Brain microvascular endothelial cell (primary cell): Measurements from ENCODE around the gene BMP4.

Experiments
- DNase-seq: peaks from one replicate; pipeline ENCODE4 v3.0.0-alpha.2; 2020
- H3K27ac ChIP-seq: fragments of 250-450 bp; sonication (Bioruptor Pico); 2 replicates; pipeline ENCODE4 v1.5.1; 2020; ENCODE audit warnings: mild to moderate bottlenecking, moderate library complexity
- H3K27me3 ChIP-seq: fragments of 250-450 bp; sonication (Bioruptor Pico); replicated peaks from 2 replicates; pipeline ENCODE4 v1.5.1; 2020; ENCODE audit warnings: mild to moderate bottlenecking
- H3K36me3 ChIP-seq: fragments of 250-450 bp; sonication (Bioruptor Pico); replicated peaks from 2 replicates; pipeline ENCODE4 v1.5.1; 2020; ENCODE audit warnings: mild to moderate bottlenecking
- H3K4me3 ChIP-seq: 2 replicates; pipeline ENCODE4 v1.5.1; 2011; ENCODE audit warnings: low read depth, mild to moderate bottlenecking, control low read depth, low read length, moderate library complexity
- CTCF ChIP-seq: IDR thresholded peaks from 2 replicates; pipeline ENCODE4 v1.5.1; 2011; ENCODE audit warnings: low read depth, mild to moderate bottlenecking, moderate library complexity, low read length, control low read depth, inconsistent platforms; ENCODE audit errors: missing control alignments
- in situ Hi-C: cut with HindIII; loops from 2 replicates; pipeline ENCODE4 v1.10.0; 2017; ENCODE audit warnings: low sequenced_read_pairs, low pct_ligation_motif_present

Gene BMP4

GRCh38 chr14:53982546-53982945, 25.9 kb upstream of the BMP4 start:
- H3K27ac ChIP-seq: no peak overlapping the region
- no peaks in the 10 kb centered on the region for H3K27me3 ChIP-seq
- no peak for TF ChIP-seq CTCF
- no peaks in the 10 kb centered on the region for H3K36me3 ChIP-seq
- DNase-seq: no peak
- in situ Hi-C loops: no loop called here
- H3K4me3 ChIP-seq: no peak overlapping the region

DNA sequence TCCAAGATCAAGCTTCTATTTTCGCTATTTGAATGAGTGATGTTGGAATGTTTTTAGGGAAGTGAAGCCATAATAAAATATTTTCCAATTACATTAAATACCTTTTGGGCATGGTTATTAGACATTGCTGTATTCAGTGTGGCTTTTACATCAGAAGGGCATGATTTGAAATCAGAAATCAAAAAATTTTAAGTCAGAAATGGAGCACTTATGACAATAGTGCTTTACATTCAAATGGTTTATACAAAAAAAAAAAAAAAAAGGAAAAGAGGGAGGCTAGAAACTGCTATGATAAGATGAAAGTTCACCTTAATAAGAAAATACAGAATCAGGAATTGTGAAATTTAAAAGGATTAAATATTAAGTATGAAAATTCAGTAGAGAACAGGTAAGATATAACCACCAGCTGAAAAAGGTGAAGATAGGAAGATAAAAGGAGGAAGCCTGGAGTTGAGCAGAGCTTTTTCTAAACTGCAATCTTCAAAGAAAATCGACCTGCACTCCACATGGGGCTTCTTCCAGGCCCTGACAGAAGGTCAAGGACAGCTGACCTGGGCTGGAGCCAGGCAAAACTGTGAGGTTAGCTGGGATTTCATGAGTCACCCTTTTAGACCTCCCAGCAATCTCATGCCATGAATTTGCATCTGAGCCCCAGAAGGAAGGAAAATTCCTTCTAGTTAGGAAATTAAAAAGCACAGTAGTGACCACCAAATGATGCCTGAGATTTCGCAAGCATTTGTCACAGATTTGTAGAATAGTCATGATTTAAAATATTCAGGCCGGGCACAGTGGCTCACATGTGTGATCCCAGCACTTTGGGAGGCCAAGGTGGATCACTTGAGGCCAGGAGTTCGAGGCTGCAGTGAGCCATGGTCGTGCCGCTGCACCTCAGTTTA, 23.4 kb upstream of the BMP4 start:
- Histone ChIP-seq H3K36me3 (no peaks in the 10 kb centered on the region), H3K4me3 (no peak overlapping the region), H3K27me3 (no peaks in the 10 kb centered on the region), H3K27ac (no peak overlapping the region)
- in situ Hi-C loops: no loop called here
- TF ChIP-seq CTCF: no peak
- peak; percentile 23 for DNase-seq

- H3K27ac ChIP-seq: no peak overlapping the region
- H3K4me3 ChIP-seq: no peak overlapping the region
- H3K36me3 ChIP-seq: no peaks in the 10 kb centered on the region
- TF ChIP-seq CTCF: no peak
- no peaks in the 10 kb centered on the region for H3K27me3 ChIP-seq
- in situ Hi-C loops: no loop called here
- DNase-seq: no peak
Measured at GRCh38 chr14:53979113-53979681, 22.6 kb upstream of the BMP4 start.

GRCh38 chr14:53978194-53978593, 21.6 kb upstream of the BMP4 start:
- DNase-seq: no peak

DNA sequence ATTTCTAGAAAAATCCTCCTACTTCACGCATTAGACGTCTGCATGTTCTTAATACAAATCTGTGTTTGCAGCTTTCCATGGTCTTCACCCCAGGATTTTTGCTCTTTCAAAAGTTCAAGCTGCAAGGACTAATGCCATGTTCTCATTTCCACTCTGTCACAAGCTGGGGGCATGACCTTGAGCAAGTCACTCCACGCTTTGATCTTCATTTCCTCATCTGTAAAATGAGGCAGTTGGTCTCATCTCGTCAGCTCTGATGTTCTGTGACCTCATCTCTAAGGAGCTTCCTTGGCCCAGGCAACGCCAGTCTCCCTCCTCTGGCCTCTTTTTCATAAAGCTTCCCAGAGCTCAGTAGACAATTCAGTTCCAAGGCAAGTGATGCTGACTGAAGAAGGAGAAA, 18.8 kb upstream of the BMP4 start:
- no peak for DNase-seq

More at GRCh38 chr14:53978194-53978593, 21.6 kb upstream of the BMP4 start:
- Histone ChIP-seq H3K36me3 (no peaks in the 10 kb centered on the region), H3K27ac (no peak overlapping the region), H3K4me3 (no peak overlapping the region), H3K27me3 (no peaks in the 10 kb centered on the region)
- TF ChIP-seq CTCF: no peak
- in situ Hi-C loops: no loop called here

More for the DNA sequence above, 18.8 kb upstream of the BMP4 start:
- H3K27ac ChIP-seq: no peak overlapping the region
- TF ChIP-seq CTCF: no peak
- in situ Hi-C loops: no loop called here
- H3K4me3 ChIP-seq: no peak overlapping the region
- H3K27me3 ChIP-seq: no peaks in the 10 kb centered on the region
- no peaks in the 10 kb centered on the region for H3K36me3 ChIP-seq
